NCI-H128 (cell line): ENCODE results near the gene CA12.

Source experiments
- DNase-seq: peaks from one replicate; lab custom pipeline; 2025; ENCODE audit not compliant: unreplicated experiment; lab: John Stamatoyannopoulos, UW

CA12 gene

DNA sequence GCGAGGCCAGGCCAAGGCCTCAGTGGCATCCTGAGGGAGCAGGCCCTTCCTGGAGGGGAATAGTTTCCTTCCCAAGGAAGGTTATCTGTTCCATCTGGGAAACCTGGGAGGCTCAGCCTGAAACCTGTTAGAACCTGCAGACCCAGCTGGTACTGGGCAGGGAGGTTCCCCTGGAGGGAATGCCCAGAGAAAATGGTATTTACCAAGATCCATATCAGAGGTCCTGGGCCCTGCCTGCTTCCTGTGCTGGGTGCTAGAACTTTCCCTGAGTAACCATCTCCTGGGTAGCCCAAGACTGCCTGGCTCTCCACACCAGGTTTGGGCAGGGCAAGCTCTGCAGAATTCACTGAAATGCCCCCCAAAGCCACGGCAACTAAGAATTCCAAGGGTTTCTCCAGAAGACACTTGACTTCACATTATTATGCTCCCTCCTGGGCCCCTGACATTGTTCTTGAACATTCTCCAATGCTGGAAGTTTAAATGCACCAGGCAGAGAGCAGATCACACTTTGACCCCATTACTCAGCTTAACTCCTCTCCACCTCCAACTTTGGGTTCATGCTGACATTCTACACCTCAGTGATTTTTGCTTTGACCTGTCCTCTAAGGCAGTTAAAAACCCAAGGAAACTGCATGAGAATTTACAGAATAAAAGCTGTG, 2.0 kb downstream of the CA12 start:
- no peak for DNase-seq

DNA sequence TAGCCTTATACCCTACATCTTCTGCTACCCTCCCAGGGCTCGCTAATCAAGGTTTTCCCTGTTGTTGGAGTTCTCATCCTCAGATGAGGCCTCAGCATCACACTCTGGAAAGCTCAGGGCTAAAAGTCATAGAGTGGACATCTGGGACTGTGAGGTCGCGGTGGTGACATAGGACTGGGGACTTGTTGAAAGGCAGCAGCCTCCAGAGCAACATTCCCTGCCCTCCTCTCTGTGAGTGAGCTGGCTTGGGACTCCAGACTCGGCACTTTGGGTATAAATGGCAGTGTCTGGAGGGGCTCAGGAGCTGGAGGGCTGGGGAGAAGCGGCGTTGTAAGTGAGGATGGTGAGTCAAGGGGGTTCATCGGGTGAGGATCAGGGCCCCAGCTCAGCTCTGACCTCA, 2.7 kb downstream of the CA12 start:
- DNase-seq = no peak

DNA sequence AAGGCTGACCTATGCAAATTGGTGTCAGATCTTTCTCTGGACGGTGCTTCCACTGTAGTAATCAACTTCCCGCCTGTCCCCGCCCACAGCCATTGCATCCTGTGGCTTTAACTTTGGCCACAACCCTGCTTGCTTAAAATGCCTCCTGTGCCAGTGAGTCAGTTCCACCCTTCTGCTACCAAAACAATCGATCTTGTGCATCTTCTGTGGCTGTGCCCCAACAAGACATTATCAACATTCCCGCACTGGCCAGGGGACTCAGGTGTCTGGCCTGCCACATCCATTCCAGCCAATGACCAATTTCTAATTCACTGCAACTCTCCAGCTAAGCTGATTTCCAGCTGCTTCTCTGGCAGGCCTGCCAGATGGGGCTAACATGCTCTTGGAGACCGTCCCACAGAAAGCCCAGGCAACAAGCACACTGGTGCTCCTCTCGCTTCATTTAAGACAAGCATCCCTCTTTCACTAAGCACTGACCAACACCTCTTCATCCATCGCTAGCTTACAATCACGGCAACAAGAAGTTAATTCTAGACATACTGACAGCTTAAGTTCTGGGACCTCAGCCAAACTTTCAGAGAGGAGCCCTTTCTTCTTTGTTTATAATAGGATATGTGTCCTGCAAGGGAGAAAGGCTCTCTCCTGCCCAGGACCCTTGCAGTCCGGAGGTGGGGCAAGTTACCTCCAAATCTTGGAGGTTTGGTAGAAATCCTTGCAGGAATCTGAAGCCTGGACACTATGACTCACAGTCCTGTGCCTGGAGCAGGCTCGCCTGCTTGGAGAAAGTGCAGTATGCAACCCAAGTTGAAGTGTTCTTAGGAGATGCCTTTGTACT, 6.7 kb downstream of the CA12 start:
- no peak for DNase-seq

DNA sequence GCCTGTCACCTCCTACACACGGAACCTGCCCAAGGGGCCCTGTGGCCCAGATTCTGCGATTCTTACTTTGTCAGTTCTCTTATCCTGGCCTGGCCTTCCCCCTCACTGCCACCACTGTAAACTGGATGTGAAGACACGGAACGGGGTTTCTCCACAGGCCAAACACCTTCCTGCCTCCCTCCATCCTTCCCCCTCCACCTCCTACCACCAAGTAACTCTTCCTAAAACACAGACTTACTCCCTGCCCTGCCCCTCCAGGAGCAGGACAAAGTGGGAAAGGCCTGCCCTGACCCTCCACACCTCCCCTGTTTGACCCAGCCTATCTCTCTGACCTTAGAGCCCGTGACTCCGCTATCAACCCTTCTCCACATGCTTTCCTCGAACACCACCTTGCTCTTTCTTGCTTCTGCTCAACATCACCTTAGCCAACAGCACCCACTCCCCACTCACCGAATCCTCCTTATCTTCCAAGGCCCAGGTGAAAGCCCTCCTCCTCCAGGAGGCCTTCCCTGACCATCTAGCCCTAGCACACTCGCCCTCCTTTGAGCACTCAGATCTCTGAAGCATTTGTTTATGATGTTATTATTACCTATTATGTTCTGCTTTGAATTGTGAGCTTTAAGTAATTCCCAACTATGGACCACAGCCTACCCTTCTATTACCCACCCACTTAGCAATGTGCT, 7.6 kb downstream of the CA12 start:
- DNase-seq = no peak

DNA sequence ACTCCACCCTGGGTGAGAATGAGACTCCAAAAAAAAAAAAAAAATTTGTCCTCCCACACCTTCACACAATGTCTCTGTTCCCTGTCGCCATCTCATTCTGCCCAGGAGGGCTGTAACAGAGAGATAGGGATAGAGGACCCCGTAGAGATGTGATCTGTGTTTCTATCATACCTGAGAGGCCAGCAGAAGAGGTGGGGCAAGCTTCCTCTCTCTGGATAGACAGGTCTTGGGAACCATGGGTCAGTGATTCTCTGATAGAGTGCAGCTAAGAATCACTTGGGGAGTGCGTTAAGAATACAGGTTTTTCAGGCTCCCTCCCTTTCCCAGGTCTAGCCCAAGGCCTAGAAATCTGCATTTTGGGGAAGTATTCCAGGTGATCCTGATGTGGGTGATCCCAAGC, 8.3 kb downstream of the CA12 start:
- no peak for DNase-seq

DNA sequence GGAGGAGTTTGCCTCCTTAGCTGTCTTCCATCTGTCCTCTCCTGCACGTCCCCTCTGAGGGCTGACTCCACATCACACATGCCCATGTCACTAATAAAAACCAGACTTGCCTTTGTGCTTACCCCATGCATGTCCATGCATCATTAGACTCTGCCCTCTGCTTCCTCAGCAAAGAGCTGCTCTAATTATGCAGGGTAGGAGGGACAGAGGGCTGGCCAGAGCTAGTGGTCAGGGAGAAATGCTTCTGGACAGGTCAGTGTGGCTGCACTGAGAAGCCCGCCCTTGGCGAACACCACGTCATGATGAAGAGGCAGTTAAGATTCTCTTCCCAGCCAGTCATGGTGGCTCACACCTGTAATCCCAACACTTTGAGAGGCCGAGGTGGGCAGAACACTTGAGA, 8.9 kb downstream of the CA12 start:
- no peak for DNase-seq

DNA sequence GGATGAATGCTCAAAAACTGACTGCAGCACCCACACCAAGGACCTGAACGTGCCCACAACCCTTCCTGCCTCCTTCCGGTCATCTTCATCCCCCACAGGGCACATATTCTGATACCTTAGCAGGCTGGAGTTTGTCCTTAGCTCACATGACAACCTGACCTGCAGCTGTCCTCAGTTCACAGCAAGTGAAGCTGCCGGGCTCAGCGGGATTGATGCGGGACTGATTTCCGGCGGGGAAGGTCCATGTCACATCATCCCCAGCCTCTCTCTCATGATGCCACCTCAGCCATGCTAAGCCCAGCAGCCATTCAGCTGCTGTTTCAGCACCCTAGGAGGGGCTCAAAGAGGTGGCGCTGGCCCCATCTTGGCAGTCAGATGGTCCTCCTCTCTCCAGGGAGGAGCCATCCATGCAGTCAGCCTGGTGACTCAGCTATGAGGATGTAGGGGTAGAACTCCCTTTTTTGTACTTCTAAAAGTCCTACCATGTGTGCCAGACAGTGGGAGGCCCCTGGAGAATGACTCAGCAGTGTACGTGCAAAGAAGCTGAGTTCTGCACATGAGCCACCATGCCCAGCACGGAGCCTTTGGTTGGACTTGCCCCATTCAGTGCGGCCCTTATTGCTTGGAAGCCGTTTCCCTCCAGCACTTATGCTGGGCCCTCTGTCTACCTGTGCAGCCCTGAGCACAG, 9.5 kb downstream of the CA12 start:
- DNase-seq = no peak

DNA sequence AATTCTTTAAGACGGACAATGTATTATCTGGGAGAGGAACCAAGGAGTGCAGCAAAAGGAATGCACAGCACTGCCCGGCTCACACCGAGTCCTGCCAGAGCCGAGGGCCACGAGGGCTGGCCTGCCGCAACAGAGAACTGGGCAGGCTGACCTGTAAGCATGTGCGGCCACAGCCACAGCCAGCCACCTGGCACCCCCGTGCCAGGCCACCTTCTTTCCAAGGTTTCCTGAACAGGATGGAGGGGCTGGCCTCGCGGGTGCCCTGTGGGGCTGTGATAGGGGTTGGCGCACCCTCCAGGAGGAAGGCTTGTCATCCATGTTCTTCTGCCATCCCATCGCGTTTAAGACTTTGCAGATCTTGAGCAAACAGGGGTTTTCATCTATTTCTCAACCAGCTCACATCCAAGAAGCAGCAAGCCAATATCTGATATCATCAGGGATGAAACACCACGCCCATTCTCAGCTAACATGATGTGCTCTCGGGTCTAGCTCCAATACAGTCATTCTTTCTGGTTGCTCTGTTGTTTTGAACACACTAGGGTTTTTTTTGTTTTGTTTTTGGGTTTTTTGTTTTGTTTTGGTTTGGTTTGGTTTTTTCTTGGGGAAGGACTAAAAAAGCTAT, 10.2 kb downstream of the CA12 start:
- no peak for DNase-seq

DNA sequence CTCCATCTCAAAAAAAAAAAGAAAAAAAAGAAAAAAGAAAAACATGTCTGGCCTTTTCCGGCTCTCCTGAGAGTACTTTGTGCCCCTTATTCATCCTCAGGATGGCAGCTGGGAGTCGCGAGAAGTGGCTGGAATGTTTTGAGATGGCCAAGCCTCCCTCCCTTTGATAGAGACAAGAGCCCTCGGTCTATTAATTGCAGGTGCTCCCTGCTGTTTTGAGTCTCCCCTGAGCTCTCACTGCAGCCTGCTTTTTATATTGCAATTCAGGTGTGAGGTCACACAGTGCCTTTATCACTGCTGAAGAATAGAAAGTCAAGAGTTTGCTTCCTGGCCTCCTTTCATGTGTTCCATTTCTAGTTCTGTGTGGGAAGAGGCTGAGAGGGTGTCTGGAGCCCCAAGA, 10.9 kb downstream of the CA12 start:
- no peak for DNase-seq

DNA sequence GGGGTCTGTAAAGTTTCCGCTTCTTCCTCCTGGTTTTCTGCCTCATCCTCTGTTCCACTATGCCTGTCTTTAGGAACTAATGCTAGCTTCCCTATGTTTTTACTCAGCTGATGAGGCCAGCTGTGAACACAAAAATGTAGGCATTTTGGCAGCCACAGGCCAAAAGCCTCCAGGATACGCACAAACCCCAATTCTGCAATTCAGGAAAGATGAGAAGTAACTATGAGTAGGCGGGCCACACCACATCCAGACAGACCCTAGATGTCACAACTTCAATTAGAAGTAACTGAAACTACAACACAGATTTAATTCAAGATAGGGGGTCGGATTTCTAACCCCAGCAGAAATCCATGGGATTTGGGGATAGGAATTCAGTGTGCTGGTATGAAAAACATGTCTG, 11.9 kb downstream of the CA12 start:
- DNase-seq = no peak

DNA sequence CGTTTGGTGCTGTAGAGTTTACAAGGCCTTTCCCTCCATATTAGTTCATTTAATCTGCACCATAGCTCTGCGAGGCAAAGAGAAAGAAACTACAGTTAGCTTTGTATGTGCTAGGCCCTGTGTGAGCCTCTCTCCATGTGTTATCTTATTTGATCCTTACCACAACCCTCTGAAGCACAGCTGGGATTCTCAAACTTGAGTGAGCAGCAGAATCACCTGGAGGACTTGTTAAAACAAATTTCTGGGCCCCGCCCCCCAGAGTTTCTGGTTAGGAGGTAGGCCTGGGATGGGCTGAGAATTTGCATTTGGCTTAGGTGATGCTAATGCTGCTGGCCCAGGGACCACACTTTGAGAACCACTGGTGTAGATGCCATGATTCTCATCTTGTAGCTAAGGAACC, 12.3 kb downstream of the CA12 start:
- DNase-seq = no peak

DNA sequence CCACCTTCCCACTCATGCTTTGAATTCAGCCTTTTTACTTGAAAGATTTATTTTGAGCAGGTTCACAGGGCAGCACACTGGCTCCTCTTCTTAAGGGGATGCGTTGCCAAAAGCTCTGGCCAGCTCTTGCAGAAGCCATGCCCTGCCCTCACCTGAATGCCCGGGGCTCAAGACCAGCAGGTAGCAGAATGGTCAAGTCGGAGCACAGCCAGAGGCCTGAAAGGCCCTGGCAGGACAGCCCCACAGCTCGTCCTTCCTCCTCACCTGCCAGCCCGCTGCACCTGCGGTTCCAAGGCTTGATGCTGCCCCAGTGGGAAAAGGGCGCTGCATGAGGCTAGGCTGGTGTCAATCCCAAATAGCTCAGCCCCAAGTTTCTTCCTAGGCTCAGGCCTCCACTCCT, 13.1 kb downstream of the CA12 start:
- DNase-seq = no peak

DNA sequence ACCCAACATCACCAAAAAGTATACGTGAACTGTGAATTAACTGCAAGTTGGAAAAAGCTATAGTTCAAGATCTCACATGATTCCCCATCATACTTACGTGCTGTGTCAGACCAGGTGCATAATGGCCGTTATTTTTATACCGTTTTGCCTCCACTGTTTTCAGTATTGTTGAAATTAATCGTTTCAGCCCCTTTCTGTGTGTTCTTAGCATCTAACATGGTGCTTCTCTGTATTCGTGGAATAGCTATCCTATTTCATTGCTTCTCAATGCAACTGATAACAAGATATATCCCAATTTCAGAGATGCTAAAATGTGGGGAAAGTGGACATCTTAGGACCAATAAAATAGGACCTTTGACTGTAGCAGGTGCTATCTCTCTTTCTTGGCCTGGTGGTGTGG, 13.7 kb downstream of the CA12 start:
- no peak for DNase-seq

DNA sequence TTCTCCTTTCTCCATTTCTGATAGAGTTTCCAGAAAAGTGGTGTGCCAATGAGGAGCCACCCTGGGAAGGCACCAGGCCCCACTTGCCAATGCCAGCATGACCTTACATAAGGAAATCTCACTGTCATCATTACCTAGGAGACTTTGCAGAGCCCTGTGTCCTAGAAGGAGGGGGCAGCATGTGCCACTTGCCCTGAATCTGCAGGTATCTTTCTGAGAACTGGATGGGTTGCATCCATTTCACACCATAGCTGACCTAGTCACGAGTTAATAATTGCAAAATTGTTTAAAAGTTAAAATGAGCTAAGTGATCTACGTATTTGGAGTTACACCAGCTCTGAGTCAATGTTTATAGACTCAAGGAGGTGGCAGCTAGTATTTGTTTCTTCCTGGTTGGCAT, 14.3 kb downstream of the CA12 start:
- DNase-seq = no peak

DNA sequence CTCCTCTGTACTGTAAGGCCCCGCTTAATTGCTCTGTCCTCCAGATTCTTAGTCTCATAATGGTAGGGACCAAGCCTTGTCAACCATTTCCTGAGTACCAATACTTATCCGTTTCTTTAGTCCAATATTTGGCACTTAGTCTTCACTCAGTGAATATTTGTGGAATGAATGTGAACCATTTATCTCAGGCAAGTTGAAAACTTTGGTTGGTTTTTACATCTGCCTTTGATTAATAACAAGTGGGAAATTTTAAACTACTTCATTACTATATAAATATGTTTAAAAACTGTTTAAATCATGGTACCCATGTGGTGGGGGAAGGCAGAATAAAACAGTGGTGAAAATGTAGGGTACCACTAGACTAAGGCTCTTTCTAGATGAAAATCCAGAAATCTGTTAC, 15.2 kb downstream of the CA12 start:
- no peak for DNase-seq

DNA sequence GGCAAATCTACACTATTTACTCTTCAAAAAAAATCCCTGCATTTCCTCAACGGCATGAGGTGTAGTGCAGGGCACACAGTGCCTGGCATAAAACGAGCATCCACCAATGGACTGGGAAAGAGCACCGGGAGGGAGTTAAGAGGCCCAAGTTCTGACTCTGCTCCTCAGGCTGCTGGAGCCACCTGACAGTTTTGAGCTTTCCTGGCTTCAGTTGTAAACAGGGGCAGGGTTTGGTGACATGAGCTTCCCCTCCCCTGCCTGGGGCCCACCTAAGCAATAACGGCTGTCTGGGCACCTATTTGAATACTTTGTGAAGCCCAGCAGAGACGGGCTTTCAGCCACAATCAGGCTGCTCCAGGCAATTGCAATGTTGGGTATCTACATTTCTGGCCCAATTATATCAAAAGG, 16.4 kb downstream of the CA12 start:
- no peak for DNase-seq

DNA sequence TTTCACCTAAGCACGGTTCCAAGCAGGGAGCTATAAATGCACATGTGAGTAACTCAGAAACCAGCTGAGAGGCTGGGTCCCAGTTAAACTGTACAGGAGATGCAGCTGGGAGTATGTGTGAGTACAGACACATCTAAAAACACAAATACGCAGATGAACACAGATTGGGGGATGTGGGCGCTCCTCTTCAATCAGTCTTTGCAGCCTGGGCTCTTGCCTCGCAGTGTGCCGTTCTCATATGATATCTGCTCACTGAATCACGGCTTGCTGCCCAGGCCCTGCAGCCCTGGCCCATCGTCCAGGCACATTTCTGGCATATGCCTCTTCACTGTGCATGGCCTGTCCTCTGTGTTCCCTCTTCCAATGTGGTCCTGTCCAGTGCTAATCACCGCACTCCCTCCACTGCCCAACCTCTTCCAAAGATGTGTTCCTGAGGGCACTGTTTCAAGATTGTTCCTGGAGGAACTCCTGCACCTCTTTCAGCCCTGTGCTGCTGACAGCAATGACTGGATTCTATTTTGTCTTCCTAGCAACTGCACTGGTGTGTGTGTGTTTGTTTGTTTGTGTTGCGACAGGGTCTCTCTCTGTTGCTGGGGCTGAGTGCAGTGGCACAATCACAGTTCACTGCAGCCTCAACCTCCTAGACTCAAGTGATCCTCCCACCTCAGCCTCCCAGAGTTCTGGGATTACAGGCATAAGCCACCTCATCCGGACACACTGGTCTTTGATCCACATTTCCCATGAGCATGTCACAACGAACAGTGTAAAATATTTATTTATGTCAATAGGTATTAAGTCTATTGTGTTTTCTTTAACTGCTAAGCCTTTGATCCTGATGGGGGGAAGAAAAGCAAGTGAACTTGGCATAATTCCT, 17.0 kb downstream of the CA12 start:
- no peak for DNase-seq

DNA sequence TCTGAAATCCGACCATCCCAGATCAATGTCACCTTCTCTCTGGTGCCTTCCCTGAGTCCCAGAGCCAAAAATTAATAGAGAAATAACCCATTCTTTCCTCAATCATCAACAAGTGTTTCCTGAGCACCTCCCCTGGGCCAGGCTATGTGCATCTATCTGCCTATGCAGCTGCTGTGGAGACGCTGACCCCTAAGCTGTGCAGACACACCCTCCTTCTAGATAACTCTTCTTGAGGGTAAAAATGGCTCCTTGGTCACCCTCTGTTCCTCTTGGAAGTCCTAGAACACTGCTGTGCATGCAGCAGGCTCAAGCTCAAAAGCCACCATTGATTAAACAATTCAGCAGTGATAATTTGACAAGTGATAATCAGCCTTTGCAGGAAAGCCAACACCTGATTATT, 18.4 kb downstream of the CA12 start:
- no peak for DNase-seq

DNA sequence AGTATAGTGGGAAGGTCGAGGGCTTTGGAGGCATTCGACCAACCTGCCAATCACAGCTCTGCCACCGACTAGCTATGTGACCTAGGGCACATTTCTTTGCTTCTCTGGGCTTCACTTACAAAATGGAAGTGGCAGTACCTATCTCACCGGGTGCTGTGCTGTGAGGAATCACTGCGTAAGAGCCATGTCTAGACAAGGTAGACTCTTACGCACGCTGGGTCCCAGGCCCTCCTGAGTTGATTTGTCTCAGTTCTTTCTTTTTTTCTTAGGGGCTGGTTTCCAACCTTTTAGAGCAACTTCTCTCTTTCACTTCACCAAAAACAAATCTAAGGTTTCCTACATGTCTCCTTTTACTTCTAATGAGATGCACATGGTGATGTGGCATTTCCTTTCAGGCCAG, 18.8 kb downstream of the CA12 start:
- DNase-seq = no peak

DNA sequence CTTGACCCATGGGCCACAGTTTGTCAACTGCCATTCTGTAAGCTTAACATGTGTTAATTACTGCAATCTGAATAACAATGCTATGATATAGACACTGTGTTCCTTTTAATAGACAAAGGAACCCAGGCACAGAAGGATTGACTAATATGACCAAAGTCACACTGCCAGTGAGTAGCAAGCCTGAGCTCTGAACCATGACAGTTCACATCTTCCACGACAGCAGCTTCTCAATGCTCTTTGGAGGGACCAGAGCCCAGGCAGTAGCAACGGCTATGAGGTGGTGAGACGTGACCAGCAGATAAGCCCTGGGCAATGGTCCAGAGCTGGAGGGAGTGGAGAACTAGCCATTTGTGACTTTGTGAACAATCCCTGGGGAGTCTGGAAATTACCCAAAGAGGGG, 19.4 kb downstream of the CA12 start:
- no peak for DNase-seq
